WI38 (cell line): ENCODE data around the gene SLC16A8.

Experiments used
- H3K4me3 ChIP-seq: 2 replicates; pipeline ENCODE4 v1.5.1; 2011; ENCODE audit warnings: low read depth, mild to moderate bottlenecking, control low read depth, low read length
- CTCF ChIP-seq: IDR thresholded peaks from 2 replicates; pipeline ENCODE4 v1.5.1; 2012; ENCODE audit warnings: low read depth, mild to moderate bottlenecking, control low read depth, low read length

SLC16A8 gene

GRCh38 chr22:38089474-38089851 is 5.5 kb upstream of the SLC16A8 start:
- no peak for TF ChIP-seq CTCF
- no peak overlapping the region for H3K4me3 ChIP-seq

GRCh38 chr22:38088629-38089473 is 4.9 kb upstream of the SLC16A8 start:
- H3K4me3 ChIP-seq, result peak overlapping the region; percentile 22
- TF ChIP-seq CTCF, result no peak

- TF ChIP-seq CTCF, result no peak
- no peak overlapping the region for H3K4me3 ChIP-seq
Measured at GRCh38 chr22:38087855-38088254, 3.9 kb upstream of the SLC16A8 start.

- no peak for TF ChIP-seq CTCF
- H3K4me3 ChIP-seq, result no peak overlapping the region
Measured at GRCh38 chr22:38086942-38087341, 3.0 kb upstream of the SLC16A8 start.

- no peak overlapping the region for H3K4me3 ChIP-seq
Measured at GRCh38 chr22:38086001-38086845, 2.2 kb upstream of the SLC16A8 start.

GRCh38 chr22:38085501-38085900 is 1.5 kb upstream of the SLC16A8 start:
- TF ChIP-seq CTCF, result no peak

More at GRCh38 chr22:38086001-38086845, 2.2 kb upstream of the SLC16A8 start:
- no peak for TF ChIP-seq CTCF

GRCh38 chr22:38085056-38085455 is 1.1 kb upstream of the SLC16A8 start:
- no peak for TF ChIP-seq CTCF
- H3K4me3 ChIP-seq, result no peak overlapping the region

More at GRCh38 chr22:38085501-38085900, 1.5 kb upstream of the SLC16A8 start:
- no peak overlapping the region for H3K4me3 ChIP-seq
